ENCODE results near the gene C10orf67. TPM values are rescaled to one million over a fixed set of nuclear protein-coding genes. Genes with fewer than 3 reads are reported as not detected.
"Not testable (repeated sequence)": the region's sequence is repeated elsewhere in the genome, so short reads cannot be mapped to it uniquely, and the experiment has no call there.

Gene C10orf67
- total RNA-seq, 1 experiment from 2014 or later = 0.18 TPM

GRCh38 chr10:23362879-23363792 lies 18.5 kb upstream of the C10orf67 start:
- DNase-seq (ENCODE audit: low spot score) = no peak

DNA sequence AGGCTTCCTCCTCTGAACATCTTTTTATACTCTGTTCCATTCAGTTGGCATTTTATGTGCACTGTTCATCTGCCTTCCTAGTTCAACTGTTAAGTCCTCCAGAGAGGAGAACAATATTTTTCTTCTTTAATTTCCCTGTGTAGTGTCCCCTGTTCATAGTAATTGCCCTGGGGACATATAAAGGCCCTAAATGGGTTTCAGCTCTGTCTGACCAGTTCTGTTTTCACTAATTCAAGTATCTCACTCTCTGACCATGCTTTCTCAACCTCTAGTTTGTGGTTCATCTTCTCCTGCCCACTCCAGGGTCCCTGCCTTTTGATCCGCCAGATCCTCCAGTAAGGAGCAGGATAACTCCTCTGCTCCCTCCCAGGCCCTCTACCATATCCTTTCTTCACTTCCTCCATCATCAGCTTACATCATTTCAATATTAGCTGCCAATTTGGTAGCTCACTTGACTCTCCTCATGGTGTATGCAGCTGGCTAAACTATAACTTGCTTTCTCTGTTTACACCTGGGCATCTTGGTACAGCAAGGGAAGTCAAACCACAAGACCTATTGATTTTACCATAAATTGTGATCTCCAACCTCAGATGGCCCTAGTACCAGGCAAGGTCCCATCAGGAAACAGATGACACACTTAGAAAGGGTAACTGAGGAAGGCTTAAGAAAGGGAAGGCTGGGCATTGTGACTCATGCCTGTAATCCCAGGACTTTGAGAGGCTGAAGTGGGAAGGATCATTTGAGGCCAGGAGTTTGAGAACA lies 17.7 kb upstream of the C10orf67 start:
- DNase-seq (ENCODE audit: low spot score) = no peak

- no peak for DNase-seq (ENCODE audit: low spot score)
Measured at GRCh38 chr10:23361665-23362064, 17.1 kb upstream of the C10orf67 start.

DNA sequence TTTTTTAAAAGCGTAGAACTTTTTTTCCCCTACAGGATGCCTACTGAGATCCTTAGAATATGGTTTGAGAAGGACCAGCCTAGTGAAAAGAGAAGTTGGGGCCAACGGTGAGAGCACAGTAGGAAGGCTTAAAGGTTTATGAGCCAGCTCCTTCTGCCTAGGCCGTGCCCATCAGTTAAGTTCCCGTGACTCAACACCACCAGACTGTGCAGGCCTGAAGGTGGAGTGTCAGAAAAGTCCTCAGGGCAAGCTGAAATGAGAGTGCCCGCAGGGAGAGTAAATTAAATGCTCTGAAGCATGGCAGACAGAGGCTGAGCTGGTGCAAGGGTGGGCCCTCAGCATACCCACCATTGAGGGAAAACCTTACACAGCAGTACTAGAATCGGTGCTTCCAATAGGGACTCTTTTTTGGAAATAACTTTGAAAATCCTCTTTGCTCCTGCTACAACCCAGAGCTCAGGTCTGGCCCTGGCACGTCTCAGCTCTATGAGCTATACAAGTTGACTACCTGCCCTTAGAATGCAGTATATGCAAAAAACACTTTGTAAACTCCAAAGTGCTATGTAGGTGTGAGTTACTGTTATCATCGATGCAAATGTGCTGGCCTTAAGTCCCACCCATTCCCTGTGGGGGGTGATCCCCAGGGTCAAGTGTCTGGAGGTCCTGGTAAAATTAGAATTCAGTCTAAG lies 15.2 kb upstream of the C10orf67 start:
- DNase-seq (ENCODE audit: low spot score) = no peak

DNA sequence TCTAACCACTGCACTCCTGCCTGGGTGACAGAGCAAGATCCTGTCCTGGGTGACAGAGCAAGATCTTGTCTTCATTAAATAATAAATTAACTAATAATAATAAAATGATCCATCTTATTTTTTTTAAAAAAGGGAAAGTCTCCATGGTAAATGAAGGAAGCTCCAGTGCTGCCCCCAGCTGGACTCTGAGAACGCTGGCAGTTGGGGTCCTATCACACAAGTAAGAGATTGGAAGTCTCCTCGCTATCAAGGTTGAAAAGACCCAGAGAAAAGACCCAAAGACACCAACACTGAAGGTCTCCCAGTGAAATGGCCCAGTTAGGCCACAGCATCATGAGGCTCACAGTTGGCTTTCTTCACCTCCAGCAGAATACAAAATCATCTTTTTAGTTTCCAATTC lies 13.8 kb upstream of the C10orf67 start:
- DNase-seq (ENCODE audit: low spot score) = no peak

- no peak for DNase-seq (ENCODE audit: low spot score)
Measured at GRCh38 chr10:23354630-23355279, 10.2 kb upstream of the C10orf67 start.

- DNase-seq (ENCODE audit: low spot score) = no peak
Measured at GRCh38 chr10:23351926-23352519, 7.4 kb upstream of the C10orf67 start.

DNA sequence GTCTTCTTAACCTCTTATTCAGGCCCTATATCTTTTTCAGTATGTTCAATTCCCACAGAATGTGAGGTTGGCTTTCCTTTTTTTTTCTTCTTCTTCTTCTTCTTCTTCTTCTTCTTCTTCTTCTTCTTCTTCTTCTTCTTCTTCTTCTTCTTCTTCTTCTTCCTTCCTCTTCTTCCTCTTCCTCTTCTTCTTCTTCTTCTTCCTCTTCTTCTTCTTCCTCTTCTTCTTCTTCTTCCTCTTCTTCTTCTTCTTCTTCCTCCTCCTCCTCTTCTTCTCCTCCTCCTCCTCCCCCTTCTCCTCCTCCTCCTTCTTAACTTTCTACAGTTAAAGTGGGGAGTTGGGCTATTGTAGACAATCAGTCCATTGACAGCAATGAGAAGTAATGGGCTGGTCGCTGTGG lies 6.1 kb upstream of the C10orf67 start:
- not testable (repeated sequence) for DNase-seq (ENCODE audit: low spot score)

DNA sequence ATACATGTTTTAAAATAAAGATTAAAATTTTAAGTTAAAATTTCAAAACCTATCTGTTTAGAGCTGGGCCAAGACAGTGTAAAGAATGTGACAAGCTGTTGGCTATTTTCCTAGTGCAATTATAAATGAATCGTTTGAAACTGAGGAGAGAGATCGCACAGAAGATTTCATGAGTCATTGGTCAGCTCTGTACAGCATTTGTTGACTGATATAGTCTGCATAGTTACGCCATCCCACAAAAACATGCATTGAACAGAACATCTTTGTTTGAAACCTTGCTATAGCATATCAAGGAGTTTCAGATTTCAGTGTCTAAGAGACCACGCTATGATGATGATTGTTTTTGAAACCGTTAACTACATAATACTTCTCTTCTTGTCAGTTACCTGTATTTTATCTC lies 1.3 kb upstream of the C10orf67 start:
- DNase-seq (ENCODE audit: low spot score) = peak; percentile 67

- no peak for DNase-seq (ENCODE audit: low spot score)
Measured at GRCh38 chr10:23343591-23344240, 881 bp downstream of the C10orf67 start.

GRCh38 chr10:23342213-23342884 lies 2.2 kb downstream of the C10orf67 start:
- no peak for DNase-seq (ENCODE audit: low spot score)

- DNase-seq (ENCODE audit: low spot score) = peak; percentile 10
Measured at GRCh38 chr10:23341004-23341403, 3.6 kb downstream of the C10orf67 start.

DNA sequence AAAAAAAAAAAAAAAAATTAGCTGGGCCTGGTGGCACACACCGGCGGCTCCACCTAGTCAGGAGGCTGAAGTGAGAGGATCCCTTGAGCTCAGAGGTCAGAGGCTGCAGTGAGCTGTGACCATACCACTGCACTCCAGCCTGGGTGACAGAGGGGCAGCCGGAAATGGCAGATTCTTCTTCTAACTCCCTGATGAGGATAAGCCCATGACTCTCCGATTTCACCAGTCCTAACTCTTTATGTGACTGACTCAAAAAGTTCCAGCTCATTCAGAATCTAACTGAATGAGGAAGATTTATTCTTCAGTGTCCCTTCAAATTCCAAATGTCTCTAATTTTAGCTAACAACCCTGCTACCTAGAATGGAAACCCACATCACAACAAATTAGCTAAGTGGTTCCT lies 4.2 kb downstream of the C10orf67 start:
- no peak for DNase-seq (ENCODE audit: low spot score)

DNA sequence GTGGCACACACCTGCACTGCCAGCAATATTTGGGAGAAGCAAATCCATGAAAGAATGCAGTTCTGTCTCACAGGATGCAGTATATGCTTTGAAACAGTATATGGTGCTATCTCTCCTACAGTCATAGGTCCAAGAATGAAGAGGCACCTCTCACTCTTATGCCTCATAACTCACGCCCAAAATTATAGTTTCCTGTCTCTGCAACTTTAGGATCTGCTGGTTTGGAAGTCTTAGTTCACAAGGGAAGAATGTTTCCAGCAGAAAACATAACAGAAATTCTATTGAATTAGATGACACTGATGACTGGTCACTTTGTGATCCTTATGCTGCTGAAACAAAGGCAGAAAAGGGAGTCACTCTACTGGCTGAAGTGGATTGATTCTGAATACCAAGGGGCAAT lies 5.7 kb downstream of the C10orf67 start:
- DNase-seq (ENCODE audit: low spot score) = no peak

DNA sequence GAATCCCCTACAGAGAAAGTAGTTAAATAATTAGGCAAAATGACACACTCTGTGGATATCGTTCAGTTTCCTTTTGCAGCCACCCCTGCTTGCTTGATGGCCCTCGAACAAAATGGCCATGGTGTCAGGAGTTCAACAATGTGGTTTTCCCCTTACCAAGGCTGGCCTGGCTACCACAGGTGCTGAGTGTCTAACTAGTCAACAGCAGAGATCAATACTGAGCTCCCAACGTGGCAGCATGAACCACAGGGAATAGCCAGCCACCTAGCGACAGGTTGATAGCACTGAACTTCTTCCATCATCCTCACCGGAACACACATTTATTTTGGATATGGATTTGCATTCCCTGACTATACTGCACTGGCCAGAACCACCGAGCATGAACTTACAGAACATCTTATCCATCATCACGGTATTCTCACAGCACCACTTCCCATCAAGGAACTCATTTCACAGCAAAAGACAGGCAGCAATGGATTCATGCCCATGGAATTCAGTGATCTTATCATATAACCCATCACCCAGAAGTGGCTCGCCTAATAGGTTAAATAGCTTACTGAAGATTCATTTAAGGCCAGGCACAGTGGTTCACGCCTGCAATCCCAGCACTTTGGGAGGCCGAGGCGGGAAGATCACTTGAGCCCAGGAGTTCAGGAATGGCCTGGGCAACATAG lies 6.3 kb downstream of the C10orf67 start:
- peak; percentile 68 for DNase-seq (ENCODE audit: low spot score)

- DNase-seq (ENCODE audit: low spot score) = no peak
Measured at GRCh38 chr10:23337616-23338015, 7.0 kb downstream of the C10orf67 start.

DNA sequence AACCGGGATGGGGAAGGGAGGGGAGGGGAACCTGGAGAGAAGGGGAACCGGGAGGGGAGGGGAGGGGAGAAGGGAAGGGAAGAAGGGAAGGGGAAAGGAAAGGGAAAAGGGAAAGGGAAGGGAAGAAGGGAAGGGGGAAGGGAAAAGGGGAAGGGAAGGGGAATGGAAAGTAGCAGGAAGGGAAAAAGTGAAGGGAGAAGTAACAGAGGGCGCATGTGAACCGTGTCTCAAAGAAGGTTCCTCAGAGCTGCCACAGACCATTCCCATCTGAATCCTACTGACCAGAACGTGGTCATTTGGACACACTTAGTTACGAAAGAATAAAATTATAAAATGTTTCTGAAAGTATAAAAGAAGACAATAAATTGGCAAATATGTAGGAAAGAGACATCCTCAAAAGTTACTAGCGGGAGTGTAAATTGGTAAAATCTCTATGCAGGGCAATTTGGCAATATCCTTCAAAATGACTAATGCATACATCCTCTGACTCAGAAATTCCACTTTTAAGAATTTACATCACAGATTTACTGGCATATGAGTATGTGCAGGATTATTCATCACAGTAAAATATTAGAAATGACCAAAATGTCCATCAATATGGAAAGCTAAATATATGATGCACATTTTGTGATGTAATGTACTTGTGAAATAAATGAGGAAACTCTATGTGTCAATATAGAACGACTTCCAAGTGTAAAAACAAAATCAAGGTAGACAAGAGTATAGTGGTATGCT lies 12.9 kb downstream of the C10orf67 start:
- DNase-seq (ENCODE audit: low spot score) = no peak

DNA sequence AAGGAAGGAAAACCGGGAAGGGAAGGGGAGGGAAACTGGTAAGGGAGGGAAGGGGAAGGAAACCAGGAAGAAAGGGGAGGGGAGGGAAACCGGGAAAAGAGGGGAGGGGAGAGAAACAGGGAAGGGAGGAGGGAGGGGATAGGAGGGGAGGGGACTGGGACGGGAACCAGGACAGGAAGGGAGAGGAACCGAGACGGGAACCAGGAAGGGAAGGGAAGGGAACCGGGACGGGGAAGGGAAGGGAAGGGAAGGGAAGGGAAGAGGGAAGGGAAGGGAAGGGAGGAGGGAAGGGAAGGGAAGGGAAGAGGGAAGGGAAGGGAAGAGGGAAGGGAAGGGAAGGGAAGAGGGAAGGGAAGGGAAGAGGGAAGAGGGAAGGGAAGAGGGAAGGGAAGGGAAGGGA lies 13.6 kb downstream of the C10orf67 start:
- DNase-seq (ENCODE audit: low spot score) = no peak
